Stimulated activated naive CD8-positive, alpha-beta T cell treated with anti-CD3 and anti-CD28 coated beads, Interleukin-15, amount 100 ng/mL, for 72 hours (primary cell): ENCODE results near the gene RNF151.

Experiments used
- ATAC-seq: fragments of 150-1000 bp; cut with Tn5 transposase; 2 replicates; pipeline ENCODE4 v1.10.0; 2021; ENCODE audit warnings: mild to moderate bottlenecking, moderate library complexity
- DNase-seq, 2 donors: peaks; one replicate each; pipeline ENCODE4 v3.0.0; 2021 to 2022
- H3K27ac Mint-ChIP-seq, 2 donors: one replicate each; pipeline ENCODE4 v1.8.0; 2022; ENCODE audit warnings: mild to moderate bottlenecking in 2 of 2, mixed read lengths in 2 of 2, moderate library complexity in 2 of 2
- H3K27me3 Mint-ChIP-seq: one replicate; pipeline ENCODE4 v1.8.0; 2022; ENCODE audit warnings: mixed read lengths
- H3K4me1 Mint-ChIP-seq: one replicate; pipeline ENCODE4 v1.8.0; 2022; ENCODE audit warnings: mild to moderate bottlenecking, mixed read lengths
- H3K4me3 Mint-ChIP-seq, 2 donors: one replicate each; pipeline ENCODE4 v1.8.0; 2022; ENCODE audit warnings: mild to moderate bottlenecking in 2 of 2, mixed read lengths in 2 of 2, moderate library complexity in 1 of 2
- H3K9me3 Mint-ChIP-seq, 2 donors: one replicate each; pipeline ENCODE4 v1.8.0; 2022; ENCODE audit warnings: mixed read lengths in 2 of 2

RNF151 gene

GRCh38 chr16:2015117-2015946 lies 48.7 kb downstream of the RNF151 start:
- Mint-ChIP-seq H3K4me1 (peaks cover 9% of the 10 kb centered on the region), H3K4me3 (no peak overlapping the region), H3K27me3 (peaks cover 27% of the 10 kb centered on the region), H3K27ac (peak overlapping the region; percentile 52 to 59), H3K9me3 (no peaks in the 10 kb centered on the region)
- no peak for DNase-seq
- ATAC-seq: no peak

GRCh38 chr16:2015947-2016208 lies 49.2 kb downstream of the RNF151 start:
- H3K4me1 Mint-ChIP-seq: peaks cover 11% of the 10 kb centered on the region
- ATAC-seq (no peak), DNase-seq (no peak)
- H3K4me3 Mint-ChIP-seq: no peak overlapping the region
- H3K27me3 Mint-ChIP-seq: peaks cover 32% of the 10 kb centered on the region
- H3K9me3 Mint-ChIP-seq: no peaks in the 10 kb centered on the region
- H3K27ac Mint-ChIP-seq: no peak overlapping the region

- ATAC-seq: no peak
- no peaks in the 10 kb centered on the region for H3K9me3 Mint-ChIP-seq
- no peak overlapping the region for H3K4me3 Mint-ChIP-seq
- peak overlapping the region in 1 of 2 donors; percentile 48 for H3K27ac Mint-ChIP-seq
- H3K27me3 Mint-ChIP-seq: peaks cover 38% of the 10 kb centered on the region
- peaks cover 17% of the 10 kb centered on the region for H3K4me1 Mint-ChIP-seq
- no peak for DNase-seq
Observed at GRCh38 chr16:2016407-2016922, 49.8 kb downstream of the RNF151 start.
